Inflammatory macrophage treated with lipopolysaccharide for 1 hour (primary cell): ENCODE data around the gene L1CAM.
A peak's percentile ranks its signal among the peaks of the same experiment; 100 is the strongest.

Experiments used
- DNase-seq, 2 donors: peaks; one replicate each; pipeline ENCODE4 v3.0.0-alpha.2; 2020 to 2022

L1CAM gene

DNA sequence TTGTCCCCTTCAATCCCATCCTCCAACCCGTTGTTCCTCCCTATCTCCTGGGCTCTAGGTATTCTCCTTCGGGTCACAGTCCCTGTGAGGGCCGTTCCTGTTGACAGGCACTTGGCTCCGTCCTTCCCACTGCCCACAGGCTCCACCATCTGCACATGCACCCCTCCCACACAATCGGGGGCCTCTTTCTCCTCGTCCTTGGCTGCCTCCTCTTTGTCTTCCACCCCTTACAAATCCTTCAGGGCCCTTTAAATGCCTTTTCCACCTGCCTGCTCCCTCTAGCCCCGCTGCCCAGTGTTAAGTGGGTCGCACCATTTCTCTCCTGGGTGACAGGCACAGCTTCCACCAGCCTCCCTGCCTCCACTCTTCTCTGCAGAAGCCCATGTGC is 15.8 kb upstream of the L1CAM start:
- no peak for DNase-seq

DNA sequence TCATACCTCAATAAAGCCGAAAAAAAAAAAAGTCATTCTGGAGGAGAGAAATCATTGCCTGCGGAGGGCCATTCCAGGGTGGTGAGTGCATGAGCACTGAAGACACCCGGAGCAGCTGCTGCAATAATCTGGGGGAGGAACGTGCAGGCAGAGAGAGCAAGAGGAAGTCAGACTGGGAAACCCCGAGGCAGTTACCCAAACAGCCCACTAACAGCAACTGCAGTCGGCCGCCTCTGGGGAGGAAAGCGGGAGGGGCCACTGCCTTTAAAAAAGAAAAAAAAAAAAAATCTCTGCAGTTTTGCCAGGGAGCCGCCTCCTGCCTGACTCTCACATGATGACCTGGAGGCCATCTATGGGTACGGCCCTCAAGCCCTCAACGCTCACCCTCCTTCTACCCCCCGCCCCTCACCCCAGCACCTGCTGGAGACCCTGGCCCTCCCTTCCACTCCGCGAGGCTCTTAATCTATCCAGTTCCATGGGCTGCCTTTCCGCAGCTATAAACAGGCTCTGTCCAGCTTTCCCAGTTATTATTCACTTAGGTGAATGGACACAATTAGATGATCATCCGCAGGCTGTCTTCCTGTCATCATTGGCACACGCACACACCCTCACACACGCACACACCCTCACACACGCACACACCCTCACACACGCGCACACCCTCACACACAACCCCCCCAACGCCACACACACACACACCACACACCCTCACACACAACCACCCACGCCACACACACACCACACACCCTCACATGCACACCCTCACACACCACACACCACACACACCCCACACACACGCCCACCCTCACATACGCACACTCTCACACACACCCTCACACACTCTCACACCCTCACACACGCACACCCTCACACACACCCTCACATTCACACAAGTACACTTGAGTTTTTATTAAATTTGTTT is 15.1 kb upstream of the L1CAM start:
- peak; percentile 79 to 90 for DNase-seq

DNA sequence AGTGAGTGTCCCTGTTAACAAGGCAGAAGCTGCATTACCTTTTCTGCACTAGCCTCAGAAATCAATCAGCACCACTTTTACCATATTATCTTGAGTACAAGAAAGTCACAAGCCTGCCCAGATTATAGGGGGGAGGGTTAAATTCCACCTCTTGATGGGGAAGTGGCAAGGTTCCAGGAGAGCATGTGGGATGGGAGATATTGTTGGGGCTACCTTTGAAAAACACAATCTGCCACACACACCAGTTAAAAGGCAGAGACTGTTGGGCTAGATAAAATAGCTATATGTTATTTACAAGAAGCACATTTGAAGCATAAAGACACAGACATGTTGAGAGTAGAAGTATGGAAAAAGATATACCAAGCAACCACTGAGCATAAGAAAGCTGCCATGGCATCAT is 11.9 kb upstream of the L1CAM start:
- no peak for DNase-seq

DNA sequence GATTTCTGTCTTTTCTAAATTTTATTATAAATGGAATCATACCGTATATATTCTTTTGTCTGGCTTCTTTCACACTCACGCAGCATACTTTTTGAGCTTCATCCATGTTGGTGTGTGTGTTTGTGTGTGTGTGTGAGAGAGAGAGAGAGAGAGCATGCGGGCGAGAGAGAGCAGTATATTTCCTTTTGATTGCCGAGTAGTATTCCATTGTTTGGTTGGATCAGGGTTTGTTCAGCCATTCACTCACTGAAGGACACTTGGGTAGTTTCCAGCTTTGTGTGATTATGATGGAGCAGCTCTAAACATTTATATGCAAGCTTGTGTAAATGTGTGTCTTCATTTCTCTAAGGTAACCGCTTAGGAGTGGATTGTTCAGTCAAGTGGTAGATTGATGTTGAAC is 3.1 kb upstream of the L1CAM start:
- no peak for DNase-seq

DNA sequence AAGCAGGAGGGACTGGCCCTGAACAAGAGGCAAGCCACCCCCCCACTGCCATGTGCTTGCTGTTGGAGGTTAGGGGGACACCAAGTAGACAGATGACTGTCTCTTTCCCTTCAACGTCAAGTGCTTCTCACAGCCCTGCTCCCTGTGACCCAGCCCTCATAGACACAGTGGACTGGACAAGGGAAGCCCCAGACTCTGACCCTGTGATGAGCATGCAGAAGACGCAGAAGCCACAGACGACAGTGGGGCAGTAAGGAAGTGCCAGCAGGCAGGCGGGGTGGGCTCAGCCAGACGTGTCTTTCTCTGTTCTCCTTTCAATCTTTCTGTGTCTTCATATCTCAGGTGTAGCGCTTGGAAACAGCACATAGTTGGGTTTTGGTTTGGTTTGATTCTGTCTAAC is 2.4 kb upstream of the L1CAM start:
- no peak for DNase-seq

DNA sequence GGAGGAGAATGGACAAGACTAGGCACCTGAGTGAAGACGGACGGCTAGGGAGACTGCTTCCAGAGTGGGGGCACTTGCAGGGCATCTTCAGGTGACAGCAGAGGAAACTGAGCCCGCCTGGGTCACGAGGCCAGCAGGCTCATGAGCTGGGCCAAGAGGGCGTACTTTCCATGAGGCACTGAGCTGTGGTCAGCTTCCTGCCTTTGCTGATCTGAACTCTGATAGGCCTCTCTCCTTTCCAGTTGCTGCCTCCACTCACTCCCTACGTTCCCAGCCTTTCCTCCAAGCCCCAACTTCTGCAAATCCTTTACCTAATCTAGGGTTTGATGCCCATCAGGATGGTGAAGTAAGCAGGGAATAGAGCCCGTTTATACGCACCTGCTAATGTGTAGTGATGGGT is 1.4 kb upstream of the L1CAM start:
- DNase-seq, result no peak

DNA sequence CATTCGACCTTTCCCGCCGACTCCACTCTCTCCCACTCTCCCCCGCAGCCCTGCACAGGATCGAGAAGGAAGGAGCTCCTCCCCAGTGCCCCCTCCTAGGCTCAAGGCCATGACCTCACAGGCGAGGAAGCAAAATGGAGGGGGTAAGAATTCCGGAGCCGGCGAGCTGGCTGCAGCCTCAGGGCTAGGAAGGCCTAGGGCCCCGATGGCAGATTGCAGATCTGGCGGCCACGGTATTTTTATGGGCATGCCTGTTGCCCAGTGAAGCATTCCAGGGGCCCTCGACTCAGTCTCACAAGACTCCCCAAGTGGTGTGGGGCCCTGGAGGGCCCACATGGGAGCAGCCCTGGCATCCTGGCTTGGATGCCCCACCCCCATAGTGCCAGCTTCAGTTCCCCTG is 942 bp upstream of the L1CAM start:
- no peak for DNase-seq

DNA sequence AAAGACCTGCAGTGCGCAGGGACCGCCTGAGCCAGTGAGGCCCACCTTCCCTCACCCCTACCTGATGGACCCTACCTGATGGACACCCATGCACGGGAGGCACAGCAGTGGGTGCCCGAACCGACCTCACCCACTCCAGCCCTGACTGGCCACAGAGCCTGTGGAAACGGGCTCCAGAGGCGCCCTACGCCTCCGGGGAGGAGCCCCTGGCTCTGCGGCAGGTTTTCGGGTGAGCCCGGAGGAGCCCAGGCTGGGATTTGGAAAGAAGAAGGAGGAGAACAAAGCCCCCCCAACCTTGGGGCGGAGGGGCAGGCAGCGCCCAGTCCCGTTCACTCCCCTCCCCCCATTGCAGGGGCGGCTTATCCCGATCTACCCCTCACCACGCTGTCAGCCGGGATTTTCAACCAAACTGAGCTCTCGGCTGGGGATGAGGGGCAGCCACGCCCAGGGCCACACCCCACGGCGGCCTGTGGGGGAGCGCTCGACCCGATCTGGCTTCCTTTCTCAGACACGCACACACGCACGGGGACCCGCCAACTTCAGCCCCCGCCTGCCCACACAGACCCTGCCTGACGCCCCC is 675 bp downstream of the L1CAM start:
- DNase-seq, result no peak

DNA sequence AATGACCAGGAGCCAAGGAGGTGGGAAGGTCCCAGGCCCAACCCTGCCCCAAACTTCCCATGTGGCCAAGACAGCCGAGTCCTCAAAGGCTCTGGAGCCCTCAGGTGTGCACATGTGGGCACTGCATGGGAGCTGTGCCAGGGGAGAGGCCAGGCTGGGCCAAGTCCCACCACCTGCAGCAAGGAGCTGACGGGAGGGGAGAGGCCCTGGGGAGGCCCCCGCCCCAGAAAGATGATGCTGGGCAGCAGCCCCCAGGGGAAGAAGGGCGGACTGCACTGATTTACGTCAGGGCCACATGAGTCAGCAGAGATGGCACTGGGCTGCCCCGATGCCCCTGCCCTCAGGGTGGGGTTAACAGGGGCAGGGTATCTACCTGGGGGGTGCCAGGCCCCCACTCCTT is 1.4 kb downstream of the L1CAM start:
- DNase-seq, result no peak

DNA sequence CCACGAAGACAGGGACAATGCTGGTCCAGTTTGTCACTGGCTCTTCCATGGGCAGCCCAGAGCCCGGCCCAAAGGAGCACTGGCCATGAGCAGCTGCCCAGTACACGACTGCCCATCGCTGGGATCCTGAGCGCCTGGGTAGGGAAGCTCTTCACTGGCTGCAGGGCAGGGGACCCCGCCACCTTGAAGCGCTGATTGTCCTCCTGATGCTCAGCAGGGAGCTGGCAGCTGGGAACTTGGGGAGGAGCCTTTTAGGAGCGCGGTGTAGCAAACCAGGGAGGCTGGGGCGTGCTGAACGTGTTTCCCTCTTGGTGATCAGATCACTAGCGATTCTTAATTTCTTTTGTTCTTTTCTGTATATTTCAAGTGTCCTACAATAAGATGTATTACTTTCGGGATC is 1.8 kb downstream of the L1CAM start:
- DNase-seq, result no peak

DNA sequence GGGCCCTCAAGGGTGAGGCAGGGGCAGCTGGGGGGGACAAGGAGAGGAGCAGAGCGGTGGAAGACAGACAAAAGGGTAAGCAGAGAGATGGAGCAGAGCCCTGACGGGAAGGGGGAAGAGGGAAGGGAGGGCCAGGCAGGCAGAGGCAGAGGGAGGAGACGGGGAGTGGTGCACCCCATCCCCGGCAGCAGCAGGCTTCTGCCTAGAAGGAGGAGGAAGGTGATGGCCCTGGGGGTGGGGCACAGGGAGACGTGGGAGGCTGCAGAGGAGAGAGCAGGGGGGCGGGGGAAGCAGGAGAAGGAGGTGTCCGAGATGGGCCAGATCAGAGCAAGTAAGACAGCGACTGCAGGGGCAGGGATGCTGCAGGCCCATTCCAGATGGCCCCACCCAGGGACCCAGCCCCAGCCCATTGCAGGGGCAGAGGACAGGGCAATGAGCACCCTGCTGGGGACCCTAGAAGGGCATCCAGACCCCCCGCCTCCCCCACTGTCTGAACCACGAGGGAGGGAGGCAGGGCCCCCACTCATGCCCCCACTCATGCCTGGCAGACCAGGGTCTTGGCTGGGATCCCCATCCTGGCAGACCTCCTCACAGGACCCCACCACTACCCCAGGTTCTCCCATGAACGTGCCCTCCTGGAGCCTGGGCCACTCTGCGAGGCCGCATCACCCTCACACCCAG is 2.7 kb downstream of the L1CAM start:
- no peak for DNase-seq

DNA sequence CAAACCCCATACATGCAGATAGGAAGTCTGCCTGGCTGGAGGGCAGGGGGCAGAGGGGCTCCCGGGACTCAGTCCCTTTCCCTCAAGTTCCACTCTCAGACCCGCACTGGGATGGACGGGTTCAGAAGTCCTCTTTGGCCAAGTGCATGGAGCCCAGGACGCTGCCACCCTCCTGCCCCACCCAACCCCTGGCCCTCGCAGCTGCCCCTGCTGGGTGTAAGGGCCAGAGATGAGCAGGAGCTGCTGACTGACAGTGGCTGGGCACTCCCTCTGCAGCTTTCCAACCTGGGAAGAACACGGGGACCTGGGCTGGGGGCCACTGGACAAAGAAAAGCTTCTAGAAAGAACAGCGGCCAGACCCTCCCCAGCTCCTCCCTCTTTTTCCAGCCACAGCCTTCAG is 3.4 kb downstream of the L1CAM start:
- DNase-seq, result no peak

DNA sequence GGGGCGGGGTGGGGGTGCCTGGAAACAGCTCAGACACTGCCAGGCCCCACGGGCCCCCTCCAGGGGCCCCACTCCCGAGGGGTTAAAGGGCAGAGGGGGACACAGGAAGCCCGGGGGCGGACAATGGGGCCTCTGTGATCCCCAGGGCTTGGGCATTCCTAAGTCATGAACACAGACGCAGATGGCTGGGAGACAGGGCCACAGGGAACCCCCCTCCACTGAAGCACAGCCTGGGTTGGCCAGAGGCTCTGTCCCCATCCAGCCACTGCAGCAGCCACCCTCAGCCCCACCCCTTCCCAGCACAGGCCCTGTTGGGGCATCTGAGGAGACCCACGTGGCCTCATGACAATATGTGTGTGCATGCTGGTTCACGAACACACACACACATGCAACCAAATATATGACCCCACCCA is 3.9 kb downstream of the L1CAM start:
- no peak for DNase-seq

DNA sequence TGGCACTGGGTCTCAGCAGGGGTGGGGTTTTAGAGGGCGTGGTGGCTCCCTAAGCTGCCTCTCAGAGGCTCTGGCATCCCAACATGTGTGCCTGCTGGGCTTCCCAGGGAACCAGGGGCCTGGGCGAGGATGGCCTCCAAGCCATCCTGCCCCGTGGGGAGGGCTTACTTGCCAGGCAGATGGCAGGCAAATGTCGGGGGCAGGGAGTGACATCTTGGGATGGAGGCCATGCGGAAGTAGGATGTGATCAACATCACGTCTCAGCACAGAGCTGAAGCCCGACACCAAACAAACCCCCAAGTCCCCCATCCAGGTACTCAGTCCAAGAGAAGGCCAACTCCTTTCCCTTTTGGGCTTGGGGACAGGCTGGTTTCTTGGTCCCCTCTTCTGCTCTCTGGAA is 4.7 kb downstream of the L1CAM start:
- no peak for DNase-seq

DNA sequence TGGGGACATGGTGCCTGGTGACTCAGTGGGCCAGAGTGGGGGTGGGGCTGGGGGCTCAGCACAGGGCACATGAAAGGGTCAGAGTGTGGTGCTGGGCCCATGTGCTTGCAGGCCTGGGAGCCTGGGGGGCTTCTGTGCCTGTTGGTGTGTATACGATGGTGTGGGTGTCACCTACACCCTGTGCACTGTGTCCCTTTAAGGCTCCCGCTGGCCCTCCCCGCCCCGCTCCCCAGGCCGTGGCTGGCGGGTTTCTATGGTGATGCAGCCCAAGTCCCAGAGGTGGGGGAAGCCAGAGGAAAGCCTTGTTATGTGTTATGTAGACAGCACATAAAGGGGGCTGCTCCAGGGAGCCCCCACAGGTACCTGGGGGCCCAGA is 5.5 kb downstream of the L1CAM start:
- no peak for DNase-seq

DNA sequence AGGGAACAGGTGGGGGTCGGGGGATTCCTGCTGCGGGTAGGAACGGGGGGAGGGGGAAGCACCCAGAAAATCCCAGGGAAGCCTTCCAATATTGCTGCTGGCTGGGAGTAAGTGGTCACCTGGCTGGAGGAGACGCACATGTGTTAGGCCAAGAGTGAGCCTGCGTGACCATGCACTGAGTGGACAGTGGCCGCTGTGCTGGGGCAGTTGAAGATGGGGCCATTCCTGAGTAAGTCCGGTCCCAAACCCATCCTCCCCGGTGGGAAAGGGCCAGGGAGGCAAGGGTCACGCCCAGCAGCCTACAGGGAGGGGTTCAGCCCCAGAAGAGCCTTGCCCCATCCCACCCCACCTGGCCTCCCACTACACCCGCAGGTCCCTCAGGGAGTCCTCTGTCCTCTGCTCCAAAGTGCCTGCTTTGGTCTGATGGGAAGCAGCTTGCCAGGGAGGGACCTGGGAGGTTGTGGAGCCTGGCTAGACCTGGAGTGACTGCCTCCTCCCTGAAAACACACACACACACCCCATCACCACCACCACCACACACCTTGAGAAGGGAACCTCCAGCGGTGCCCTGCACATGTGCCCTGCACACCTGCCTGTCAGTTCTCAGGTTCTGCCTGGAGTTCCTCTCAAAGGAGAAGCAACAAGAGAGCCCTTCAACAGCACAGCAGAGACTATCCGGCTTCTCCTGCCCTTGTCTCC is 6.1 kb downstream of the L1CAM start:
- no peak for DNase-seq

DNA sequence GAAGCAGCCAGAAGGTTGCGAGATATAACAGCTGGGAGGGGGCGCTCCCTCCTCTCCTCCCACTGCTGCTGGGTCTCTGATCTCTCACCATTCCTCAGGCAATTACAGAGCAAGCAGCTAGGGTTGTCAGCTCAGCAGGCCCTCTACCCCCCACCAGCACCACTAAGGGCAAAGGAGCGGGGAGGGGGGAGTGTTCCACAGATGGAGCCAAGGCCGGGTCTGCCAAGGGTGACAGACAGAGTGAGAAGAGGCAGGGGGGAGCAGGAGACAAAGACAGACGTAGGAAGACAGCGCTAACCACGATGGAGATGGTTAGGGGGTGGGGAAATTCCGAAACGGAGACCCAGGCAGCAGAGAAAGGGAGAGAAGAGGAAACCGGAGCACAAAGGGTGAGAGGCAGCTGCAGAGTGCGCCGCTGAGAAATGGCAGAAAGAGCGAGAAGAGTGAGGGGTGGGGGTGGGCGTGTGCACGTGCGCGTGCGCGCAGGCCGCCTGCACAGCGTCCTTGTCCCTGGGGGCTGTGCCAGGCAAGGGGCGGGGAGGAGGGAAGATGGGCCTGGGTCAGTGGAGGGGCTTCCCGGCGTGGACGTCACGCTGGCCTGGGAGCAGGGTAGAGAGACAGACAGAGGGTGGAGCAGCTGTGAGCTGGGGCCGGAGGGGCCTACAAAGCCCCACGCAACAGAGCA is 6.9 kb downstream of the L1CAM start:
- DNase-seq, result no peak

DNA sequence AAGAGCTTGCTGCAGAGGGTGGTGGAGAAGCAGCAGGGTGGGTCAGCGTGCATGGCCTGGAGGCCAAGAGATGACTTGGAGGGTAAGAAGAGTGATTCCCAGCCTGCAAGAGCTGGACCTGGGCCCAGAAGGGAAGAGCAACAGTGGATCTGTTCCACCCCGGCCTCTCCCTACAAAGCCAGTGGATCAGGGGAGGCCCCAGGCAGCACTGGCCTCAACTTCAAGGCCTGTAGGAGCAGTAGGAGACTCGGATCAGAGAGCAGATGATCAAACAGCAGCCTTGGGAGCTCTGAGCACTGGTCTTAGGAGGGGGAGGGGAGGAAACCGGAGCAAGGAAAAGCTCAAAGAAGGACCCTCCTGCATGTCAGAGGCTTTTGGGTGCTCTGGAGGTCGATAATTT is 7.6 kb downstream of the L1CAM start:
- no peak for DNase-seq

DNA sequence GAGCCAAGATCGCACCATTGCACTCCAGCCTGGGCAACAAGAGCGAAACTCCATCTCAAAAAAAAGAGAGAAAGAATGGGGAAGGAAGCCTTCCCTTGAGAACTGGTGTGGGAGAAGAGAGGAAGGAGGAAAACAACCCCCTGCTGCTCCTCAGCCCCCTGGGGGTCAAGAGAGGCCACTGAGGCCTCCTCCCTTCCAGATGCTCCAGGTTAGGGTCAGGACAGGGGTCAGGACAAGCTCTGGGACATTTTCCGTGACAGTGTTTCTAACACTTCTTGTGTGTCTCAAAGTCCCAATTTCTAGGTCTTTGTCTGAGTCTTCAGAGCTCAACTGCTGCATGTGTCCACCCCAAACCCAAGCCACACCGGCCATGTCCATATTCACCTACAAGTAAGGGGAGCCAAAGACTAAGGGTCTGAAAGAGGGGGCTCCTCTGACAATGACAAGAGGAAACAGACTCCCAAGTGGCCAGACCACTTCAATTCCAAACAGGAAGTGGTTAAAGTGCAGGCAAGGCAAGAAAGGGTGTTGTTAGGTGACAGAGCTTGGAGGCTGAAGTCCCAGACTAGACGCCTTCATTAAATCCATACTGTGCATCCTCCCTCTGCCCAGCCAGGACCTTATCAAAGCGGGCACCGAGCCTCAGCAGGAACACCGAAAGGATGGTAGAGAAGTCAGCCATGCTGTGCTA is 8.3 kb downstream of the L1CAM start:
- DNase-seq, result no peak

DNA sequence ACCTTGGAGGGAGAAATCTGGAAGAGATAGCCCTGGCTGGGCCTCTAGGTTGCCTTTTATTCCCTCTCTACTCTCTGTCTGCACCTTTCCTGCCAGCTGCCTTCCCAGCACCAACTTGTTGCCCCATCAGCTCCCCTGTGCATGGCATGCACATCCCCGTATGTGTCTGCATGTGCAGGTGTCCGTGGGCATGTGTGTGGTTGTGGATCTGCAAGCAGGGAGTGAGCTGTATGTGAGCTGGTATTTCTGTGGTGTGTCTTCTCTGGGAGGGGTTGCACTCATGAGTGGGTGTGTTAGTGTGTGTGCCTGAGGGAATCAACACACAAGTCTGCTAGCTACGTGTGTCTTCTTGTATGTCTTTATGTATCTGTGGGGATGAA is 9.9 kb downstream of the L1CAM start:
- no peak for DNase-seq

DNA sequence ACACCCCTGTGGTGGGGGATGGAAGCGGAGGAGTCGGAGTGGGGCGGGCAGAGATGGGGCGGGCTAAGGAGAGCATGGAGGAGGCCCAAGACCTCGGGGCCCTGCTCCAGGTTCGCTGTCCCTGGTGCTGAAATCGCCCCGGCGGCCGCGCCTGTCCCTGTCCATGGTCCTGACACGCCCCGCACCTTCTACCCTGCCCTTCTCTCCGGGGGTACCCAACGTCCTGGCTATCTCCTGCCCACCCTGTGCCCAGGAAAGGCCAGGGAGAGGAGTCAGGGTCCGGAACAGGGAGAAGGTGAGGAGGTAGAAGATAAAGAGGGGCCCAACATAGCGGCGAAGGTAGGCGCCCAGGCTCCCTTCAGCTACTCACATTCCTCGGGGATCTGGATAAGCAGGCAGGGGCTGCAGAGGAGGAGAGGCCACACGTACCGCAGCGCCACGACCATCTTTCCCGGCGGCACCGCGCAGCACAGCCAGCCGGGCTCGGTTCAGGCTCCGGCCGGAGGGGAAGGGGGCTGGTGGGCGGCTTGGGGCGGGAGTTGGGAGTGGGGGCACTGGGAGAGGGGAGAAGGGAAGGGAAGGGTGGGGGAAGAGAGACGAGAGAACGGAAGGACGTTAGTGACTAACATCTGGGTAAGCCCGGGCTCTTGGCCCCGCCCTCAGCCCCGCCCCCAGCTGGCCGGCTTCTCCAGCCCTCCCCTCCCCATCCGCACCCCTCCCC is 10.4 kb downstream of the L1CAM start:
- DNase-seq, result peak in 1 of 2 donors; percentile 31
